ENCODE results near the gene NUDT8. TPM values are rescaled to one million over a fixed set of nuclear protein-coding genes. Genes with fewer than 3 reads are reported as not detected.
A peak's percentile ranks its signal among the peaks of the same experiment; 100 is the strongest.

Gene NUDT8
- total and polyA plus RNA-seq, 9 of the 15 experiments (the other 6 are each of a cell fraction or from before 2014, with no cell fraction given) = 0.23 to 27.8 (median 5.0) TPM

GRCh38 chr11:67630228-67630942 lies 648 bp upstream of the NUDT8 start (continued):
- TF ChIP-seq BCLAF1 (IDR thresholded peaks at IDR 0.05; ENCODE audit: borderline replicate concordance in 1 of 2, control insufficient read depth in 1 of 2, low read depth in 2 of 2, low read length in 1 of 2) (0 out of 4 replicates have a peak, but pooled peaks of 1 of the 2 experiments have one; percentile 65), THRAP3 (IDR thresholded peaks at IDR 0.05; ENCODE audit: borderline replicate concordance) (no peak), RBM39 (optimal IDR thresholded peaks at IDR 0.05; ENCODE audit: low read depth, low read length) (no peak), ESRRB (CRISPR knock-in tag; IDR thresholded peaks at IDR 0.05; ENCODE audit: borderline replicate concordance) (no peak), HES1 (IDR thresholded peaks at IDR 0.05; ENCODE audit: low read depth) (no peak), ELF2 (CRISPR knock-in tag; IDR thresholded peaks at IDR 0.05) (no peak), ZNF696 (CRISPR knock-in tag; conservative IDR thresholded peaks at IDR 0.05) (no peak), ZNF778 (CRISPR knock-in tag; IDR thresholded peaks at IDR 0.05) (no peak), CBX8 (IDR thresholded peaks at IDR 0.05; ENCODE audit: borderline replicate concordance, extremely low read depth, low read depth, low read length, poor library complexity, severe bottlenecking) (no peak), WHSC1 (IDR thresholded peaks at IDR 0.05; ENCODE audit: low read length) (no peak), ZBTB12 (CRISPR knock-in tag; IDR thresholded peaks at IDR 0.05) (no peak), POU5F1 (IDR thresholded peaks at IDR 0.05; ENCODE audit: borderline replicate concordance, low read depth, low read length, partially characterized antibody) (no peak), ARHGAP35 (IDR thresholded peaks at IDR 0.05; ENCODE audit: partially characterized antibody) (no peak), BCOR (IDR thresholded peaks at IDR 0.05) (no peak), BHLHE40 (IDR thresholded peaks at IDR 0.05; ENCODE audit: low read length) (peak; percentile 23; the same call in 1 of the 2 replicates), NFE2 (IDR thresholded peaks at IDR 0.05; ENCODE audit: low read depth) (no peak), ZNF551 (CRISPR knock-in tag; IDR thresholded peaks at IDR 0.05) (no peak), ATF6 (CRISPR knock-in tag; IDR thresholded peaks at IDR 0.05) (no peak), SIN3B (IDR thresholded peaks at IDR 0.05; ENCODE audit: low read depth) (peak; percentile 71; the same call in 1 of the 2 replicates), TEAD4 (IDR thresholded peaks at IDR 0.05; ENCODE audit: low read length) (no peak), TEAD4 (CRISPR knock-in tag; IDR thresholded peaks at IDR 0.05; ENCODE audit: borderline replicate concordance) (no peak), PHB (CRISPR knock-in tag; IDR thresholded peaks at IDR 0.05) (0 out of 2 replicates have a peak, but pooled peaks have one; percentile 40), ZNF212 (CRISPR knock-in tag; IDR thresholded peaks at IDR 0.05) (no peak)

All from K562 (cell line).